ENCODE results near the gene PCNX2. TPM values are rescaled to one million over a fixed set of nuclear protein-coding genes. Genes with fewer than 3 reads are reported as not detected.

PCNX2 gene
- polyA plus RNA-seq, 4 donors, result 11.6 to 18.9 (median 16.2) TPM

- no peak for DNase-seq (ENCODE audit: low read depth in 4 of 4, low spot score in 3 of 4)
Measured at GRCh38 chr1:233316473-233316872, 20.9 kb upstream of the PCNX2 start.

- DNase-seq (ENCODE audit: low read depth in 4 of 4, low spot score in 3 of 4), result no peak
Measured at GRCh38 chr1:233315718-233316301, 20.3 kb upstream of the PCNX2 start.

GRCh38 chr1:233313434-233314155, 18.1 kb upstream of the PCNX2 start:
- no peak for DNase-seq (ENCODE audit: low read depth in 4 of 4, low spot score in 3 of 4)

GRCh38 chr1:233304489-233305102, 9.1 kb upstream of the PCNX2 start:
- no peak for DNase-seq (ENCODE audit: low read depth in 4 of 4, low spot score in 3 of 4)

GRCh38 chr1:233300326-233300725, 4.8 kb upstream of the PCNX2 start:
- DNase-seq (ENCODE audit: low read depth in 4 of 4, low spot score in 3 of 4), result no peak

GRCh38 chr1:233299450-233299849, 3.9 kb upstream of the PCNX2 start:
- DNase-seq (ENCODE audit: low read depth in 4 of 4, low spot score in 3 of 4), result no peak

- DNase-seq (ENCODE audit: low read depth in 4 of 4, low spot score in 3 of 4), result no peak
Measured at GRCh38 chr1:233295975-233296322, 424 bp upstream of the PCNX2 start.

- DNase-seq (ENCODE audit: low read depth in 4 of 4, low spot score in 3 of 4), result peak in 1 of 4 donors; percentile 2
Measured at GRCh38 chr1:233294913-233295236, 650 bp downstream of the PCNX2 start.

- DNase-seq (ENCODE audit: low read depth in 4 of 4, low spot score in 3 of 4), result no peak
Measured at GRCh38 chr1:233293556-233294446, 1.7 kb downstream of the PCNX2 start.

GRCh38 chr1:233290396-233291034, 5.0 kb downstream of the PCNX2 start:
- DNase-seq (ENCODE audit: low read depth in 4 of 4, low spot score in 3 of 4), result no peak

GRCh38 chr1:233289676-233290075, 5.8 kb downstream of the PCNX2 start:
- DNase-seq (ENCODE audit: low read depth in 4 of 4, low spot score in 3 of 4), result no peak

GRCh38 chr1:233282582-233282886, 13.0 kb downstream of the PCNX2 start:
- no peak for DNase-seq (ENCODE audit: low read depth in 4 of 4, low spot score in 3 of 4)

- DNase-seq (ENCODE audit: low read depth in 4 of 4, low spot score in 3 of 4), result no peak
Measured at GRCh38 chr1:233281711-233282581, 13.6 kb downstream of the PCNX2 start.

GRCh38 chr1:233279971-233280370, 15.6 kb downstream of the PCNX2 start:
- DNase-seq (ENCODE audit: low read depth in 4 of 4, low spot score in 3 of 4), result no peak

- no peak for DNase-seq (ENCODE audit: low read depth in 4 of 4, low spot score in 3 of 4)
Measured at GRCh38 chr1:233278631-233279030, 16.9 kb downstream of the PCNX2 start.

- DNase-seq (ENCODE audit: low read depth in 4 of 4, low spot score in 3 of 4), result no peak
Measured at GRCh38 chr1:233277637-233278606, 17.6 kb downstream of the PCNX2 start.

GRCh38 chr1:233269656-233270055, 25.9 kb downstream of the PCNX2 start:
- DNase-seq (ENCODE audit: low read depth in 4 of 4, low spot score in 3 of 4), result no peak

GRCh38 chr1:233268389-233269022, 27.0 kb downstream of the PCNX2 start:
- no peak for DNase-seq (ENCODE audit: low read depth in 4 of 4, low spot score in 3 of 4)

All from left renal pelvis (tissue), 4 donors.